IPS-18a (cell line): ENCODE measurements around the gene PCNX2.
"Not testable (repeated sequence)": the region's sequence is repeated elsewhere in the genome, so short reads cannot be mapped to it uniquely, and the experiment has no call there.

Experiments
- H3K27ac ChIP-seq: one replicate; pipeline ENCODE4 v1.5.1; 2013; ENCODE audit warnings: low read length
- H3K27me3 ChIP-seq: one replicate; pipeline ENCODE4 v1.6.1; 2013; ENCODE audit warnings: mild to moderate bottlenecking, low read length; ENCODE audit not compliant: control insufficient read depth, insufficient read depth
- H3K36me3 ChIP-seq: one replicate; pipeline ENCODE4 v1.6.1; 2013; ENCODE audit warnings: low read depth, low read length; ENCODE audit not compliant: control insufficient read depth
- H3K4me1 ChIP-seq: one replicate; pipeline ENCODE4 v1.6.1; 2013; ENCODE audit warnings: low read depth, low read length; ENCODE audit not compliant: control insufficient read depth
- H3K4me3 ChIP-seq: one replicate; pipeline ENCODE4 v1.5.1; 2013; ENCODE audit warnings: low read length
- H3K9ac ChIP-seq: one replicate; pipeline ENCODE4 v1.6.1; 2013; ENCODE audit warnings: mild to moderate bottlenecking, low read length, moderate library complexity
- H3K9me3 ChIP-seq: one replicate; pipeline ENCODE4 v1.6.1; 2013; ENCODE audit warnings: low read depth, low read length; ENCODE audit not compliant: control insufficient read depth

PCNX2 gene

DNA sequence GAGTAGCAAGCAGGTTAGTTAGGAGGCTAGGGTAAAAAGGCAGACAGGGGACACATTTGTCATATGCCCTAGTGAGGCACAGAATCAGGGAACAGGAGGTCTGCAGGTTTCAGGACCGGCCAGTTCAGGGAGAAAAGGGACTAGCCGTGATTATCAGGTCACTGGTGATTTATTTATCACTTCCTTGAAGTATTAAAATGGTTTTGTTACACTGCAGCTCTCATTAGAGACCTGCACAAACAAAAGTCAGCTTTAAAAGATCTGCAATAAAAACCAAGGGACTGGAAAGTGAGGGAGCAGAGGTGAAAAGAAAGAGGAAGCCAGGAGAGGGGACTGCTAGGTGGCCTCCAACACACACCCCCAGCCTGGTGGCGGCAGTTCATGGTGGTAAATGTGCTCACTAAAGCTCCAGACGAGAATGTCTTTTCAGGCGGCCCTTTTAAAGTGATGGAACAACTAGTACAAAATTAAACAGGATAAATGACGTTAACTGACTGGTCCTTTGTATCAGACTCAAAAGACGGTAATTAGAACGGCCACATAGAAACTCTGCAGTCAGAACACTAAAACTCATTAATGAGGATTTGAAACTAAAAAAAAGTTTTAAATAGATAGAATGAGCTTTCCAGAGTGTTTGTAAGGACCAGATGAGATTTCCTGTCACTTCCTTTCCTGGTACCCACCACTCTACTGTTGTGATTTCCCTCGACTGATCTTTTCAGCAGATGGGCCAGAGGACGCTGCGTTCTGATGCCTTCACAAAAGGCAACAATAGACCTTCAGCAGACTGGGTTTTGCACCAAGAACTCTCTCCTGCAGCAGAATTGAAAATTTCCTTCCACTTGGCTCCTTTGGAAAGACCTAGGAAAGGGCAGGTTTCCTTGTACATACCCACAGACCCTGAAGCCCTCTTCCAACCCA, 208.3 kb downstream of the PCNX2 start:
- H3K4me3 ChIP-seq, result no peak overlapping the region
- H3K36me3 ChIP-seq, result peaks cover 4% of the 10 kb centered on the region
- no peak overlapping the region for H3K27ac ChIP-seq

DNA sequence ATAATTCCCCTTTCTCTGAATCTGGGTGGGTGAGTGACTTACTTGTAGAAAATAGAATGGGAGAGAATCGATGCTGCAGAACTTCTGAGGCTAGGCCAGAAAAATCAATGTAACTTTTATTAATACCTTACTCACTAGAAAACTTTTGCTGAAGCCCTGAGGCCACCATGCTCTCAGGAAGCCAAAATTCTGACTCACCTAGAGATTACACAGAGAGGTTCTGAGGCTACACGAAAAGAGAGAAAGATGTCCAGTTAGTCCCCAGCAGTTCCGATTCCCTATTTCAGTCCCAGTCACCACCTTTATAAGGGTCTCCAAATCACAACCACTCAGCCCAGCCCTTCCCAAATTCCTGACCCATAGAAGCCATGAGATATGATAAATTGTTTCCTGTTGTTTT, 210.0 kb downstream of the PCNX2 start:
- Histone ChIP-seq H3K9ac (no peak overlapping the region), H3K4me3 (no peak overlapping the region), H3K9me3 (no peaks in the 10 kb centered on the region), H3K27me3 (no peaks in the 10 kb centered on the region), H3K36me3 (peaks cover 1% of the 10 kb centered on the region), H3K4me1 (no peaks in the 10 kb centered on the region), H3K27ac (no peak overlapping the region)

More for the DNA sequence above, 208.3 kb downstream of the PCNX2 start:
- H3K9me3 ChIP-seq, result no peaks in the 10 kb centered on the region
- no peaks in the 10 kb centered on the region for H3K4me1 ChIP-seq
- no peak overlapping the region for H3K9ac ChIP-seq
- no peaks in the 10 kb centered on the region for H3K27me3 ChIP-seq

DNA sequence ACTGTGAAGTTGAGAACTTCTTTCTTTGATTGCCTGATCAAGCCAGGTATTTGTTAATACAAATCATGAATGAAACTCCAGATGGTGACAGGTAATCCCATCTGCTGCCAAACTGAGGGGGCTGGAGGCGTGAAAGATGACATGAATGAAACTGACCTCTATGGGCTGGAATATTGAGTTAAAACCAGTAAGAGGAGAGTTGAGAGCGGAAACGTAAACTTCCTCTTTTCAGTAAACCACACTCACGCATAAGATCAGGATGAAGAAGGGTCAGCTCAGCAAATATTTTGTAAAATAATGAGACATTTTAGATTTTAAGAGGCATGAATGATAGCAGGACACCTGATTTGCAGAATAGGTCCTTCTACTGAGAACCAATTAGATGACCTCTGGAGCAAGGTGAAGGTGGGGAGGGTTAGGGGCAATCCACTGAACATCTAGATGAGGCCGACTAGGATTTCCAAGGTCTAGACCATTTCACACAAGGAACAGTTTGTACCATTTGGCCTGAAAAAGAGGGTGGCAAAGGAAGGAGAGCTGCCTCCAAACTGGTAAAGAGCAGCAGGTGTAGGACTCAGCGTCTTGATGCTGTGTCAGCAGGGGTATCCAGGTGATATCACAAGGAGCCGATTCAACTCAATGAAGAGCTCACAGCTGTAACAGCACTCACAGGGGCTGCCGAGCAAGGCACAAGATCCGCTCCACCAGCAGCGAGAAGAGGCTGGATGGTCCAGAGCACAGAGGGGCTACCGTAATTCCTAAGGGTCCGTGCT, 212.6 kb downstream of the PCNX2 start:
- H3K27me3 ChIP-seq, result no peaks in the 10 kb centered on the region
- H3K9me3 ChIP-seq, result no peaks in the 10 kb centered on the region
- no peak overlapping the region for H3K9ac ChIP-seq
- H3K36me3 ChIP-seq, result no peaks in the 10 kb centered on the region
- H3K4me1 ChIP-seq, result peaks cover 3% of the 10 kb centered on the region
- H3K27ac ChIP-seq, result no peak overlapping the region
- no peak overlapping the region for H3K4me3 ChIP-seq

- H3K4me1 ChIP-seq, result peaks cover 3% of the 10 kb centered on the region
- no peaks in the 10 kb centered on the region for H3K9me3 ChIP-seq
- H3K9ac ChIP-seq, result no peak overlapping the region
- no peak overlapping the region for H3K4me3 ChIP-seq
- no peak overlapping the region for H3K27ac ChIP-seq
- no peaks in the 10 kb centered on the region for H3K27me3 ChIP-seq
- H3K36me3 ChIP-seq, result no peaks in the 10 kb centered on the region
Observed at GRCh38 chr1:233081735-233082134, 213.8 kb downstream of the PCNX2 start.

DNA sequence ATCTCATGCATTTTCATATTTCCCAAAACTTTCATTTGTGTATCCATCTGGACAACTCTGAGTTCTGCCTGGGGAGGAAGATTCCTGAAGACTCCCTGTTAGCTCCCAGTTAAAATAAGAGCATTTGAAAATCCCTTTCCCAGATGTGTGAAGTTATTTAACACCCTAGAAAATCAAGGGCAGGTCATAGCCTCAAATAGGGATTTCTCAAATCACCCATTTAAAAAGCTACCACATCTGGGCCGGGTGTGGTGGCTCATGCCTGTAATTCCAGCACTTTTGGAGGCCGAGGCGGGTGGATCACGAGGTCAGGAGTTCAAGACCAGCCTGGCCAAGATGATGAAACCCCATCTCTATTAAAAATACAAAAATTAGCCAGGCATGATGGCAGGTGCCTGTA, 214.7 kb downstream of the PCNX2 start:
- not testable (repeated sequence) for H3K9me3 ChIP-seq, H3K27me3 ChIP-seq, H3K4me3 ChIP-seq, H3K27ac ChIP-seq, H3K4me1 ChIP-seq, H3K9ac ChIP-seq, H3K36me3 ChIP-seq

- peaks cover 3% of the 10 kb centered on the region for H3K4me1 ChIP-seq
- H3K27ac ChIP-seq, result no peak overlapping the region
- no peaks in the 10 kb centered on the region for H3K9me3 ChIP-seq
- no peak overlapping the region for H3K4me3 ChIP-seq
- H3K36me3 ChIP-seq, result no peaks in the 10 kb centered on the region
- no peaks in the 10 kb centered on the region for H3K27me3 ChIP-seq
- no peak overlapping the region for H3K9ac ChIP-seq
Observed at GRCh38 chr1:233080286-233080685, 215.2 kb downstream of the PCNX2 start.

GRCh38 chr1:233079574-233079973, 216.0 kb downstream of the PCNX2 start:
- H3K4me1 ChIP-seq, result peaks cover 3% of the 10 kb centered on the region
- no peak overlapping the region for H3K9ac ChIP-seq
- no peaks in the 10 kb centered on the region for H3K36me3 ChIP-seq
- H3K27ac ChIP-seq, result no peak overlapping the region
- no peaks in the 10 kb centered on the region for H3K27me3 ChIP-seq
- H3K4me3 ChIP-seq, result no peak overlapping the region
- H3K9me3 ChIP-seq, result no peaks in the 10 kb centered on the region

GRCh38 chr1:233078396-233078795, 217.1 kb downstream of the PCNX2 start:
- Histone ChIP-seq H3K36me3 (no peaks in the 10 kb centered on the region), H3K9ac (no peak overlapping the region), H3K9me3 (no peaks in the 10 kb centered on the region), H3K4me1 (peaks cover 3% of the 10 kb centered on the region), H3K27me3 (no peaks in the 10 kb centered on the region), H3K4me3 (no peak overlapping the region), H3K27ac (no peak overlapping the region)

GRCh38 chr1:233075915-233076295, 219.6 kb downstream of the PCNX2 start:
- H3K4me3 ChIP-seq, result no peak overlapping the region
- no peaks in the 10 kb centered on the region for H3K9me3 ChIP-seq
- H3K36me3 ChIP-seq, result no peaks in the 10 kb centered on the region
- no peak overlapping the region for H3K9ac ChIP-seq
- peaks cover 3% of the 10 kb centered on the region for H3K4me1 ChIP-seq
- H3K27me3 ChIP-seq, result no peaks in the 10 kb centered on the region
- no peak overlapping the region for H3K27ac ChIP-seq

- H3K4me1 ChIP-seq, result no peaks in the 10 kb centered on the region
- no peak overlapping the region for H3K4me3 ChIP-seq
- no peaks in the 10 kb centered on the region for H3K36me3 ChIP-seq
- H3K27me3 ChIP-seq, result no peaks in the 10 kb centered on the region
- no peak overlapping the region for H3K9ac ChIP-seq
- no peak overlapping the region for H3K27ac ChIP-seq
- no peaks in the 10 kb centered on the region for H3K9me3 ChIP-seq
Observed at GRCh38 chr1:233066087-233066486, 229.4 kb downstream of the PCNX2 start.

DNA sequence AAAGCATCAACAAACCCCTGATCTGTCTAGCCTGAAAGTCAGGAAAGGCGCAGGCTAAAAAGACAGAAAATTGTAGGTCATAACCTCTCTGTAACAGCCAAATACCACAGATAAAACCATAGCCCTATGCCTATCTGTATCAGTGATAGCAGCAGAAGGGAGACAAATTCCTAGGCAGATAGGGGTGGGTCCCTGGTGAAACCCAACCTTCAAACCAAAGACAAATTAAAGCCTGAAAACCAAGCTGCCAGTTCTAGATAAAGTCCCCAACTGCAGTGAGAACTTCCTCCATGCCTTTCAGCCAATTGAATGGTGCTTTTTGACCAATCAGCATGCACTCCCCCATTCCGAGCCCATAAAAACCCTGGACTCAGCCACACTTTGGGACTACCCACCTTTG, 229.8 kb downstream of the PCNX2 start:
- no peak overlapping the region for H3K27ac ChIP-seq
- H3K9ac ChIP-seq, result no peak overlapping the region
- H3K36me3 ChIP-seq, result no peaks in the 10 kb centered on the region
- no peaks in the 10 kb centered on the region for H3K4me1 ChIP-seq
- no peak overlapping the region for H3K4me3 ChIP-seq
- H3K27me3 ChIP-seq, result no peaks in the 10 kb centered on the region
- H3K9me3 ChIP-seq, result no peaks in the 10 kb centered on the region
